GM18517 (cell line): ENCODE data around the gene CIPC.

Experiments used
- ATAC-seq: cut with Tn5 transposase; IDR thresholded peaks from one replicate; pipeline ENCODE4 v1.9.1; 2021; ENCODE audit warnings: mild to moderate bottlenecking, moderate library complexity; ENCODE audit not compliant: unreplicated experiment

The CIPC gene

DNA sequence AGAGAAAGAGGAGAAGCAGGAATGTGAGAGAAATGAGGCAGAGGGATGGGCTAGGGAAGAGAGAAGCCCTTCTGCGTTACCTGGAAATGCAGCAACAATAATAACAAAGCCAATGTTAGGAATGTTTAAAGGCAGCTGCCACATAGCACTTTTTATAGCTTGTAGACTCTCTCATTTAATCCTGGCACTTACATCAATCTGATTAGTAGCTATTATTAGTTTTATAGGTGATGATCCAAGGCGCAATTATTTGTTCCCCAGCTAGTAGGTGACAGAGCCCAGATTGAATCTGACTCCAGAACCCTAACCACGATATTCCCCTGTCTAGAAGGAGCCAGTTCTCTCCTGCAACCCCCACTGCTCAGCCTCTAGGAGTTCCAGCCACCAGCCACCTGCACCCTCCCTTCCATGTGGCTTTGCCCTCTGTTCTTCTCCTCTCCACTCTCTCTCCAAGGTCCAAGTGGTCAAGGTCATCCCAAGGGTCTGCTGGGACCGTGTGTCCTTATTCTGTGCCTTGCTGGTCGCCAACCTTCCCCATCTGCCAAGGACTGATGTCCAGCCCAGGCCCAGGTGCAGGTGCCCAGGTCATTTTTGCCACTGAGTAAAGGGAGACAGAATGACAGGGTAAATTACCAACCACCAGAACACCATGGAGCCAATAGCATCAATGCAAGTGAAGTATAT, 29.4 kb upstream of the CIPC start:
- ATAC-seq: no peak

DNA sequence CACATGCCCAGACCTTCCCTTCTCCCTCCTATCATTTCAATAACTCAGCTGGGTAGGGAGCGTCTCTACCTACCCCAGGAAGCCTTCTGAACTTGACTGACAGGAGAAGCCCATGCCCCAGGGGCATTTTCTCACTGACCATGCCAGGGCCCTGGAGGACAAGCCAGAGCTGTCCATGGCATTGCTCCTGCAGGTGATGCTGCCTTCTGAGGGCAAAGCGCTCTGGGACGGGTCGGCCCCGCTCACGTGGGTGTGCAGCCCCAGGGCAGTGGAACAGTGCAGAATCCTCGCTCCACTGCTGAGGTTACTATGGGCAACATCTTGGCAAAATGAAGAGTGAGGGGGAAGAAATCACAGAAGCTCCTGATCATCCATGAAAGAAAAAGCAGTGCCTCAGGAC, 28.5 kb upstream of the CIPC start:
- ATAC-seq: no peak

DNA sequence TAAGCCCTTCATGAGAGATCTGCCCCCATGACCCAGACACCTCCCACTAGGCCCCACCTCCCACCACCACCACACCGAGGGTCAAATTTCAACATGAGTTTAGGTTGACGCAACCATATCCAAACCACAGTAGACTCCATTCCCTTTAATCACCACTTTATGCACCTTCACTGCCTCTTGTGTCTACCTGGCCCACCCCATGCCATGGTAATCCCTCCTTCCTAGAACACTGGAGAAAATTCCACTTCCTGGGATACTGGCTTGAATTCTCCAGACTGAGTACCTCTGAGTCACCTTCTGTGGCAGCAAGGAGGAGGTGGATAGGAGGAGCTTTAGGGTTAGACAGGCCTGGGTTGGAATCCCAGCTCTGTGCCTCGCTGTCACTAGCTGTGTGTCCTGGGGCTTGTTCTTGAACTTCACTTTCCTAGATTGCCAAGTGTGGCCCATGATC, 26.1 kb upstream of the CIPC start:
- ATAC-seq: no peak

DNA sequence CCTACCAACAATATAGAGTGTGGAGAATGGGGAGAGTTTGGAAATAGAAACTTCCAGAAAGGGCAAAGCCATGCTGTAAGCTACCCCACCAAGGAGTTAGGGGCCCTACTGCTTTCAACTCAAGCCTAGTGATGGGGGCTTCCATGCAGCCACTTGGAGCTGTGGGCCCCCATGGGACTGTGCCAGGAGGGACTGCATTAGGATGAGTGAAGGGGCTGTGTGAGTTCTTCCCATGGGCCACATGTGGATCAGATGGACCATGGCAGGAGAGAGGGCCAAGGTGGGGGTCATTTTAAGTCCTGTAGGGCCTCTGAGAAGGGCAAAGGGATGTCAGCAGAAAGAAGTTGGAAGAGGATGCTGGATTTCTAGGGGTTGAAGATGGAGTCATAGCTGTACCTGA, 23.1 kb upstream of the CIPC start:
- ATAC-seq: no peak

DNA sequence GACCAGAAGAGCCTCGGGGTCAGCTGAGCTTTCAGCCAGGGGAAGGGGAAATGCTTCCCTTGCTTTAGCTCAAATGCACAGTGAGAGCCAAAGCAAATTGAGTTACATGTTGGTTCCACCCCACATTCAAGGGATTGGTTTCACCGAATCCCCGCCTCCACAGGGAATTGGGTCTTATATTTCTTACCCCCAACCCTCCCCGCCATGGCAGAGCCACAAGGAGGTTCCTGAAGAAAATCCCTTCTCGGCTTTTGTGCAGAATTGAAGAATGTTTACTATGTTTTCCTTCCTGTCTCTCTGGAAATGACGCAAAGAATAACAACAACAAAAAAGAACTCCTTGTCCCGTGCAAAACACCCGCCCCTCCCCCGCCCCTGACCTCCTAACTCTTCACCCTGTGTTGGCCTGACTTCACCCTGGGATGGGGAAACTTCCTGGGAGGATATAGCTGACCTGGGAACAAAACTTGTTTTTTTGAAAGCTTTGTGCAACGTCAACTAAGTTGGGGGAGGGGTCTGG, 21.9 kb upstream of the CIPC start:
- no peak for ATAC-seq

DNA sequence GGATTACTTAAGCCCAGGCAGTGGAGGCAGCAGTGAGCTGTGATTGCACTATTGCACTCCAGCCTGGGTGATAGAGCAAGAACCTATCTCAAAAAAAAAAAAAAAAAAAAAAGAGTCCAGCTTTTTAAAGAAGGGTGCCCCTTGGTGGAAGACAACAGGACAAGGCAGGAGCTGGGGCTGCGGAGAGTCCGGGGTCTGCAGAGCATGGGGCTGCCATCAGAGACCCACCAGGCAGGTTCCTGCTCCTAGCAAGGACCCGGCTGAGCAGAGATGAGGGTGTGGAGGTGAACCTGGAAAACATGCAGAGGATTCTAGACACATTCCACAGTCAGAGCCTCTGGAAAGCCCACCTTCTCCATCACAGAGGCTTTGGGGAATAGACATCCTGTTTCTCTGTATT, 21.0 kb upstream of the CIPC start:
- no peak for ATAC-seq

DNA sequence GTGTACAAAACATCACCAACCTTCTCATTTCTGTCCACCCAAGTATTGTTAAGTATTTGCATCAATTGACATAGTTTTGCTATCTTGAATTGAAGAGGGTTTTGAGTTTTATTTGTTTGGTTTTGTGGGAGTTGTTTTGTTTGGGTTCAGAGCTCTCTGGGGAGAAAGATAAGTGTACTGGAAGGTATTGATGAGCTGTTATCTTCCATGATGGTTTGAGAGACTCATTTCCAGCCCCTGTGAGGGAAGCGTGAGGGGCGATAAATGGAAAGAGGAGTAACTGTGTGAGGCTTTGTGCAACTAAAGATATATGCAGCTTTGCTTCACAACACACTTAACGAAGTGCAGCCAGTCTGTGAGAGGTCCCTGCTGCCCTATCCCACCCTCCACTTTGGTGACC, 15.7 kb upstream of the CIPC start:
- ATAC-seq: no peak

DNA sequence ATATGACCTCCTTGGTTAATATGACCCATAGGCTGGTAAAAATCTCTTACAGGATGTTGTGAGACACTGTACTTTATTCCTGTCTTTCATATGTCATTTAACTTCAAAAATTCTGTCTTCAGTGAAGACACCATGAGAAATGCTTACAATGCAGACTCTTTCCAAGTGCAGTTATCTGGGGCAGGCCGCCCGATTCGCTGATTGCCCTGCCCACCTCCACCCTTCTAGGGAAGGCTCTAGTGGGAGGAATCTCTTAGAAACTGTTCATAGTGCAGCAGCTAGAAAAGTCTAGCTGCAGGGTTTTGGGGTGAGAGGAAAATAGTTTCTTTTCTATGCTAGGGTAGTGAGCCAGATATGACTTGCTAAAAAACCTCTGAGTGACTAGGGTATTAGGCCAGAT, 15.0 kb upstream of the CIPC start:
- no peak for ATAC-seq

DNA sequence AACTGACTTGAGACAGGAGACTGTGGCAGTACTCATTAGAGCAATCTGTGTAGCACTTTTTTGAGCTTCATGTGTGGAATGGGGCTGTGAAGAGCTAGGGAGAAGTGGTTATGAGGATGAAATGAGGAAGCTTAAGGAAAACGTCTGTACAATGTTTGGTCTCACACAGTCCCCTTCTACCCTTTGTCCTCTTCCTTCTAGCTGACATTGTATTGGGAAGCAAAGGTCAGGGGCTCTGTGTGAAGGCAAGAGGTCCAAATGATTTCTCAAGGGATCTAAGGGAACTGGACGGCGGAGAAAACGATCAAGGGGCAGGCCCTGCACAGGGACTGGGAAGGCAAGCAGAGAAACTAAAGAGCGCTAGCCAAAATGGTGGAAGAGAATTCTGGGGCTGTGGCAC, 13.1 kb upstream of the CIPC start:
- no peak for ATAC-seq

DNA sequence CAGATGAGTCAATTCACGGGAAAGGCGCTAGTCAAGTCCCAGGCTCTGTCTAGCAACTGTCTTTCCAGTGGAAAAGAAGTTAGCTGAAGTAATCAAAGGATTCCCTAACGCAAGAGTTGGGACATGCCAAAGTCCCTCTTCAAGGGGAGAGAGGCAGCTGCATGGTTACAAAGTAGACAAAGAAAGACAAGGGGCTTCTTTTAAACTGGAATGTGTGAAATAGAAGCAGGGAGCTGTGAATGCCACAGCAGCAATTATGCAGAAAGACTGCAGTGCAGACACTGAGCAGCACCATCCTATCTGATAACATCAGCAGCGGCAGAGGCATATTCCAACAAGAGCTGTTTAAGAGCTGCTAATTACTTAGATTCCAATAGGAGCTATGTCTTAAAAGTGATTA, 12.5 kb upstream of the CIPC start:
- no peak for ATAC-seq

DNA sequence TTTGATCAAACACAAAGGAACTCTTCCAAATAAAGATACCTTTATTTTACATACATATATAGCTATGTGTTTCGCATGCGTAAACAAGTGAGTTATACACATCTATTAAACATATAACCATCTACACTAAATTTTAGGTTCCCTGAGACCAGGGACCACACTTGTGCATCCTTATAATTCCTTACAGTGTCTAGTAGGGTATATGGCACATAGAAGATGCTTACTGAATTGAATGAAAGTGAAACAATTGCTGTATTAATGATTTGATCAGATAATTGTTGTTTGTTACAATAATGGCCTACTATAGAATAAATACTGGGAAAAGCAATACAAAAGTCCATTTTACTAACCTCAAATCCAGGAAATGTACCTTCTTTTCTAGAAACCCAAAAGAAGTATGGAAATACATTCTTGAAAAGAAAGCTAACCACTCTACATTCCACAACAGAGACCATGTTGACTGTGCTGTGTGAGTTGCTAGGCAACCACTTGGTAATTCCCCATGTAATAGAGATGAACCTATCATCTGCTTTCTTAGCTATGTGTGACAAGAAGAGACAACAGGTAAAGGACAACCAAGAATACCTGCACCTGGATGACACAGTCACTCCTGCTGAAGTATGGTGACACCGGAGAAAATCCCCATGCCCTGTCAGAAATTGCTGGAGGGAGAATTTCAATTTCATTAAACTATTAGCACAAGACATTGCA, 11.9 kb upstream of the CIPC start:
- no peak for ATAC-seq

DNA sequence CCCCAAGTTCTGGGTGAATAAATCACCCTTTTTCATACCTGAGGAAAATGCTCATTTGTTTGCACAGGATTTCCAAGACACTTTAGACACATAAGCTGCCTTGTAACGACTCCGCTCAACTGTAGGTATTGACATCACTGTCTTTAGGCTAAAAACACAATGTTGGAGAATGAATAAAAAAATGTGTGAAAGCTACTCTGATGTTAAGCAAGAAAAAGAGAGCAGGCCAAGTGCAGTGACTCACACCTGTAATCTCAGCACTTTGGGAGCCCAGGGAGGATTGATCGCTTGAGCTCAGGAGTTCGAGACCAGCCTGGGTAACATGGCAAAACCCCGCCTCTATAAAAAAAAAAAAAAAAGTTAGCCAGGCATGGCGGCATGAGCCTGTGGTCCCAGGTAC, 11.1 kb upstream of the CIPC start:
- no peak for ATAC-seq

DNA sequence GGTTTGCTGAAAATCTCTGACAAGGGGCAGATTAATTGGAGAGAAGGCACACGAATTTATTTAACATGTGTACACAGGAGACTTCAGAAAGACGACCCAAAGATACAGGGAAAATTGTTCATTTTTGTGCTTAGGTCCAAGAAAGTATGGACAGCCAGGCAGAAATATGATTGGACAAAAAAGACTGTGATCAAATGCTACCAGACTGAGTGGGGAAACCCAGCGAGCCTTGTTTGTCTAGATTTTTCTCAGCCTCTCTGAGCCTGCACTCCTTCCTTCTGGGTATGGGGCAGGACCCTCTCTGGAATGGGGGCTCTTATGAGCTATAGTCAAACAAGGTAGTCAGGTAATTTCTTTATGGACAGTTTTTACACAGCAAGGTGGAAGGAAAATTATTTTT, 10.4 kb upstream of the CIPC start:
- no peak for ATAC-seq

DNA sequence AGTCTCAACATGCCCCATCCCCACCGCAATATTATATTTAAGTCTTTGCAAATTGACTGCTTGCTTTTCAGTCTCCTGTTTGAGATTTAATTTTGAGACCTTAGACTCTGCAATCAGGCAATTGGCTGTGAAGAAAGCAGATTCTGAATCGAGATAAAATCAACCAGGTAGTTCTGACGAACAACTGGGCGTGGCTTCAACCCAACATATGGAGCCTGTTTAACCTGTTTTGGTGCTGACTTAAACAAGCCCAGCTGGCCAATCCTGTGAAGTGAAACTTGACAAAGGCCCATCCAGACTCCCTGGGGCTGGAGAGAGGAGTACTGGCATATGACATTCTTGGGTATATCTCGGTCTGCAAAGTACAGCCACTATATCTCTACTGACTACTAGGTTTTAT, 9.8 kb upstream of the CIPC start:
- ATAC-seq: no peak

DNA sequence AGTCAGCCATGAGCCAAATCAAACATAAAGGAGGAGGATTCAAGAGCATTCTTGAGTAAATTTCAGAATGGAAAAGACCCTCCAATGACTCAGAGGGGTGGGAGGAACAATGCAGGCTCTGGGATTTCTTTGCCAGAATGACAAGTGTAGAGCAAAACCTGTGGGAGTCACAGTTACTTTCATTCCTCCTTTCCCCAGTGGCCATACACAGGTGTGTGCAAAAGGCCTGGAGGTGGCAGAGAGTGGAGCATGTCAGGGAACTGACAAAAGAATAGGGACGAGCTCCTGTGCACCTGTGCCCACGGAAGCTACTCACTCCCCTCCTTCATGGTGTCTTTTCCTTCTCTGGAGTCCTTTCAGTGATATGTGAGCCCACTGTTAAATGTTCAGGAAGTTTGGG, 9.4 kb upstream of the CIPC start:
- ATAC-seq: no peak

DNA sequence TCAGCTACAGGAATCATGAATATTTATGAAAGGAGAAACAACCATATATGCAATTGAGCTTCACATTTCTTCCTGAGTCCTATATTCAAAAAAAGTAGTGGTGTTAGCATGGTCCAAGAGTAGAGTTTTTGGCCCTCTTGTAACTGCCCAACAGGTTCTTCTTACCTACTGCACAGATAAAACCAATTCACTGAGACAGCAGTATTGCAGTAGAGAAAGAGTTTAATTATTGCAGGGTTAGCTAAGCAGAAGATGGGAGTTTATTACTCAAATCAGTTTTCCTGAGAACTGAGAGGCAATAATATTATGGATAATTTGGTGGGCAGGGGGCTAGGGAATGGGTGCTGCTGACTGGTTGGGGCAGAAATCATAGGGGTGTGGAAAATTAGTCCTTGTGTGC, 6.5 kb upstream of the CIPC start:
- ATAC-seq: no peak

DNA sequence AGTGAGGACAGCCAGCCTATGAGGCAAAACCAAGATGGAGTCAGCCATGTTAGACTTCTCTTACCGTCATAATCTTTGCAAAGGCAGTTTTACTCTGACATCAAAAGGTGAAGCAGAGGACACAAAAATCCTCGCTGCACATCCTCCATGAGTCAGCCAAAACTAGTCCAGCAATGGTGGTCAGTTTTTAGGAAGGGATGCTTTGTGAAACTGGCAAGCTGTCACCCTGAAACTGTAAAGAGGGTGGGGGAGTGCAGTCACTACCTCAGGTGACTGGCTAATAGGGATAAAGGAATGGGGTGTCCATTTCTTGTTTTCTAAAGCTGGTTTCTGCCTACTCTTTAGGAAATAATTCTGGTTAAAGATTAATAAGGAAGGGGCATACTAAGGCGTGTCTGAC, 5.4 kb upstream of the CIPC start:
- no peak for ATAC-seq

DNA sequence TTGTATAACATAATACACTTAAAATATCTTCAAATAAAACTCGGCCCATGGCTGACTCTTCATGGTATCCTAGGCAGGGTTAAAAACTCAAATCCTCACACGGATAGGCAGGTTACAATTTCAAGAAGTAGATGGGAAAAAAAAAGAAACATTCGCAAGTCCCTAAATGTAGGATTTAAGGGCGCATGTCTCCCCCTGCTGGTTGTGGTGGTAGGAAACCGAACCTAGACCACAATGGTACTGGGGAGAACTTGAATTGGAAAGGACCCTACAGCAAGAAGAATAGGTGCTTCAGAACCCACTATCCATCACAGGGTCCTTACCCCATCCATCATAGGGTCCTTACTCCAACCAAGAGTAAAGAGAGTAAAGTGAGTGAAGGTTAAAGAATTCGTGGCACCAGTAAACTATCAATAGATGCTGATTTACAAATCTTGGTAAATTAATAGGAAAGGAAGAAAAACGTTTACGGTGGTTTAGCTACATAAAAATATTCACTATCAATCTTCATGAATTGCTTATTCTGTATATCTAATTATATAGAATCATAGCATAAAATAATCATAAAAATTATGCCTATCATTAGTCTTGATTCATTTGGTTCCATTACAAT, 3.3 kb upstream of the CIPC start:
- no peak for ATAC-seq

DNA sequence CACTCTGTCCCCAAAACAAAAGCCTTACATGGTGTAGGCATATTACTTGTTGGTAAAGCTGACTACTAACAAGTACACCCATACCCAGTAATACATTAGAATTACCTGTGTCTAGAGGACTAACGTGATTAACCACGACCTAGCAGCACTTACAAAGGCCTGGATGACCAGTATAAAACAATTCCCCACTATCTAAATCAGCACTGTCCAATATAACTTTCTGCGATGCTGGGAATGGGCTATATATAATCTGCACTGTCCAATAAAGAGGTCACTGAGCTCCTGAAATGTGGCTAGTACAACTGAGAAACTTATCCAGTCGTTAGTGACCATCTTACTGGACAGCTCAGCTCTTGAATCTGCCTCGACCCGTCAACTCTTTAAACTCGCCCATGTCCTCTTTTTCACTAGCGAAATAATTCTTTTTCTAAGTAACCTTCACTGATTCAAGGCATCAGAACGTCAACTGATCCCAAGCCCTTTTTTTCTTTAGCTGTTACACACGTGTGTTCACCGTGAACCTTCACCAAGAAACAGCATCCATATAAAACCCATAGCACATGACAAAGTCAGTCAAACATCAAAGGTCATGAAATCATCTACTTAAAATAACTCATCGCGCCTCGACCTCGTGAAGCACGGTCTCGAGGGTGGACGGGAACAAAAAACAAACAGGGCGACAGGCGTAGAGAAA, 905 bp upstream of the CIPC start:
- no peak for ATAC-seq

DNA sequence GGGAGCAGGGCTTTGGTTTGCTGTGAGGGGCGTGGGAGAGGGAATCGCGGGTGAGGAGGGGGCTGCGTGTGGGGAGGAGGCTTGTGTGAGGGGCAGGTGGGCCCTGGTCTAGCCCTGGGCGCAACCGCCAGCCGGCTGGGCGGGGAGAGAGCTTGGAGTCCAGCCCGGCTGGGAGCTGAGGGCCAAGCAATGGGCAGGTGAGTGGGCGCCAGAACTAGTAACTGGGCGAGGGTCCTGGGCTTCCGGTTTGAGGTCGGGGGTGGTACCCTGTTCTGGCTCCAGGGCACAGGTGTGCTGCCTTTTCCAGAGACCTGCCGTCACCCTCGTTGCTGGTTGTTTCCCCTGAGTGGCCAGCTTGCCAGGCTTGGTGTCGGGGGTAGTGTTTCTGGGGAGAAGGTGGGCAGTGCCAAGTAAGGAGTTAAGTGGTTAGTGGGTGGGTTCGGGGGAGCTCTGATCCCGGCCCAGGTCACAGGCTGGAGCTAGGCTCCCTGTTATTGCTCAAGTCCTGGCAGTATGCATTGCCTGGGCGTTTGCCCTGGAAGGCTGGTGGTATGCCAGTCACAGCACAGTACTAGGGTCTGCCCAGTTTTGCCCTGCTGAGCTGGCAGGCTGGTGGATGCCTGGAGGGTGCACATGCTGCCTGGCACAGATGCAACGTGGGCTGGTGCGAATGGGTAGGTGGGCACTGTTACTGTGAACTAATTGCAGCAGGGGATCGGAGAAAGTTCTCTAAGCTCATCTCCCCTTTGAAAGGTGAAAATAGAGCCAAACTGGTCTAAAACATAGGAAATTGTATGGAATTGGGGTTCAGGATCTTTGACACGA, 683 bp downstream of the CIPC start:
- no peak for ATAC-seq
